NCI-H1048 (cell line): ENCODE data around the gene TICAM1.

ENCODE experiments used
- DNase-seq: peaks from one replicate; lab custom pipeline; 2025; lab: John Stamatoyannopoulos, UW

Gene TICAM1

GRCh38 chr19:4768934-4769777 lies 62.4 kb downstream of the TICAM1 start:
- peak; percentile 83 for DNase-seq
